HTERT RPE-1 (cell line): ENCODE data around the gene HS6ST3.

Experiments
- in situ Hi-C: fragments of 300-500 bp; cut with MboI; formaldehyde crosslinking; loops from 4 replicates; pipeline ENCODE4 v1.14.3; 2020; ENCODE audit warnings: low sequenced_read_pairs

HS6ST3 gene

DNA sequence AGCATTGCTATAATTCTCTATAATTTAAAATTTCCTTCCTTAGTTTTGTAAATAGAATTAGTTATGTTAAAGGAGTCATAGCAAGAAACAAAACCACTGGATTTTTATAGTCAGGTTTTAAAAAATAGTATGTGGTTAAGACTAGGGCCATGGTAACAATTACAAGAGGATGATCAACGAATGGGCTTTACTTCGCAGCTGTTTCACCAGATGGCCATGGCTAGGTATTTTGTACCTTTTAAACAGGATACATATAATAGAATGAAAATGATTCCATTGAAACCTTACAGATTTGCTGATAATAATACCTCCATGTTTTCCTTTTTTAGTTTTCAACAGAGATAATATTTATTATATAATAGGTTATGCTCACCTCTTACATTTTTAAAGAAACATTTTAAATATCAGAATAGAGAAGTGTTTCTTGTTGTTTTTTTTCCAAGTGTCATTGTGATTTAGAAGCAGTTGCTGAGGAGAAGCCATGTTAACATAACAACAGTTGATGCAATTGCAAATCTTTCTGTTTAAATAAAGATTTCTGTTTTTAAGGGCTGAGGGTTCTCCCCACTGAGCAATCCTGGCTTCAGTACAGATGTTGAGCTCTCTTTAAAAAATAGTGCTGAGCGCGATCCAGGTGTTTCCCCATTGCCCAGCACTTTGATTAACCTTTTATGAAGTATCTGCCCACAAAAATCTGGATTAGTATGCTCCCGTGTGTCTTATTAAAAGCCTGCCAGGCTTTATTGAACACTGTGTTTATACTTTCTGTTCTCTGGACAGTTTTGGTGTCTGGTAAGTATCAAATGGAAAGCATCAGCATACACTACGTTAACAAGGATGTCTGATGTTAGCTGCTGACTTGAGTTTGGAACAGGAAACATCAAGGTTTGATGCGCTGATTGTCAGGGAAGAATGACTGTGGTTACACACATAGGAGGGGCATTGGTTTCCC lies 205.3 kb downstream of the HS6ST3 start:
- in situ Hi-C loops: no loop called here

- in situ Hi-C loops: no loop called here
Observed at GRCh38 chr13:96297360-96297759, 207.5 kb downstream of the HS6ST3 start.

DNA sequence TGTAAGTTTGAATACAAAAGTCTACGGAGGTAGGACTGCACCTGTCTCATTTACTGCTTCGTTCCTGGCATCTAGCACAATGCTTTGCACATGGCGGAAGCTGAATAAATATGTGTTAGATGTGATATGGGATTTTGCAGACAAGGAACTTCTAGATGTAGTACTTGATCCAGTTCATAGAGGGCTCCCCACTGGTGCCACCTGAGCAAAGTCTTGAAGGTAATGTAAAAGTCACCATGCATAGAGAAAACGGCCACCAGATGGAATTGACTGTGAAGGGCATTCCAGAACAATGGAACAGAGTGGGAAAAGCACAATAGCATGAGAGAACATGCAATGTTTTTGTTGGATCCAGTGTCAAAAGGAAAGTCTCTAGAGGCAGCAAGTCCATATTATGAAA lies 209.3 kb downstream of the HS6ST3 start:
- in situ Hi-C loops: no loop called here

DNA sequence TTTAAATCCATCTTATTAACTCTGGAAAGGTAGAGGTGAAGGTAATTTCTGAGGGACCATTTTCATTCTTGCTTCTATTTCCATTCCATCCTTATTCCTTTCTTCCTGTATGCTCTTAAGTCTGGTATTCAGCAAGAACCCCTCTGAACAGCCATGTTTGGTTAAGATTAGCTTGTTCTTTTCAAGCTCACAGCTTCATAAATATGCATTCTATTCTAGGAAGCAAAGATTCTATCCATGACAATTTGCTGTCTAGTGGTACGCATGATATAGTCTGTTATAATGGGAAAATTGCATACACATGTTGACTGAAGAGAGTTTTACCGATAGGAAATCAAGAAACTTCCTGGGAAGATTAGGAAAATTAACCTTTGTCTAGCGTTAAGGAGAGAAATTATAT lies 218.7 kb downstream of the HS6ST3 start:
- in situ Hi-C loops: no loop called here

DNA sequence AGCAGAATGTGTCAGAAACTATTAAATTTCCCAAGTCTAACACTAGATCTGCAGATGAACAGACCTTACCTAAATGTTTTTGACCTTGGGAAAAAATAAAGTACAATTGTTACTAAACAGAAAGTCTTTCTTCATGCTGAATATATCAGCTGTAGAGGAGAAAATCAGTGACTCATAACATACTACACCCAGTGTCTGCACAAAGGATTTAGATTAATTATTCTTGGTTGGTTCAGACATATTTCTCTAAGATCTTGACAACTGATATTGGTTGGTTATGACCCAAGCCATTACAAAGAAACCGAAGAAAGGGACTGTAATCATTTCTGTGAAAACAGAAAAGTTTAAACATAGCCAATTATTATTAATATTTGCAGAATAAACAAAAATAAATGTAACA lies 225.1 kb downstream of the HS6ST3 start:
- in situ Hi-C loops: no loop called here

DNA sequence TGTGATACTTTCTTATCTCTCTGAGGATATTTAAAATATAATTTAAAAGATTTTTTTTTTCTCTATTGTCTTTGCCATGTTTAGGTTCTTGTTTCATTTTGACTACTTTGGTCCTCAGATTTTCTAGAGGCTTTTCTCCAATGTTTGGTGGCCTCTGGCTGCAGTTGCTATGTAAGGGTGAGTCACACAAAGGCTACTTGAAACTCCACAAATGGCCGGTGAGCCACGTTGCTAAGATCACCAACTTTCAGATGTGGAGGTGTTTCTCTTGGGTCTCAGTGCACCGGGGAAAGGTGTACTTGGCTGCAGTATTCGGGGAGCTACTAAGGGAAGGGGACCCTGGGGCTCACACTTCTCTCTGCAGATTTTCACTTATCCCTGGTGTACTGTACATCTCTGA lies 248.1 kb downstream of the HS6ST3 start:
- in situ Hi-C loops: no loop called here

DNA sequence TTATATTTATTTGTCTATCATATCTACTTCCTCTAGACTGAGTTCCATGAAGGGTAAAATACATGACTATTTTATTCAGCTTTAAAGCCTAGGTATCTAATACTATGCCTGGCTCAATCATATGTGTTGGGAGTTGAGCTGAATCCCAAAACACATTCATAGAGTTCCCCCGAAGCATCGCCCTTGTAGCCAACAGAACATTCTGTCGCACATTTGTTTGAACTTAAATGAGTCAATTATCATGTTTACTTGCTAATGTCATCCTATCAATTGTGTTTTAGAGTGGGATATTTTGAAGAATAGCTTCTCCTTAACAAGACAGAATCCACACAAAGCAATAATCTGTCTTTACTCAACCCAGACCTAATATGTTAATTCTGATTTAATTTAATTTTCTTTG lies 252.4 kb downstream of the HS6ST3 start:
- in situ Hi-C loops: no loop called here

GRCh38 chr13:96342852-96343465 lies 253.1 kb downstream of the HS6ST3 start:
- in situ Hi-C loops: no loop called here

DNA sequence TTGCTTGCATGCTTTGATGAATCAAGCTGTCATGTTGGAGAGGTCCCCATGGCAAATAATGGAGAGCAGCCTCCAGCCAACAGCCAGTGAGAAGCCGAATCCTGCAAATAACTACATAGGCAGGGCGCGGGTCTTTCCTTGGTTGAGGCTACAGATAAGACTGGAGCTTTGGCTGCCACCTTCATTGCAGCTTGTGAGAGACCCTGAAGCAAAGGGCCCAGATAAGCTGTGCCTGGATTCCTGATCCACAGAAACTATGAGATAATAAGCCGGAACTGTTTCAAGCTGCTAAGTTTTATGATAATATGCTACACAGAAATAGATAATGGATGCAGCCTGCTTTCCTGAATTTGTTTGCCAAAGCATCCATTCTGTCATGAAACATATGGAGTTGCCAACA lies 257.0 kb downstream of the HS6ST3 start:
- in situ Hi-C loops: no loop called here

DNA sequence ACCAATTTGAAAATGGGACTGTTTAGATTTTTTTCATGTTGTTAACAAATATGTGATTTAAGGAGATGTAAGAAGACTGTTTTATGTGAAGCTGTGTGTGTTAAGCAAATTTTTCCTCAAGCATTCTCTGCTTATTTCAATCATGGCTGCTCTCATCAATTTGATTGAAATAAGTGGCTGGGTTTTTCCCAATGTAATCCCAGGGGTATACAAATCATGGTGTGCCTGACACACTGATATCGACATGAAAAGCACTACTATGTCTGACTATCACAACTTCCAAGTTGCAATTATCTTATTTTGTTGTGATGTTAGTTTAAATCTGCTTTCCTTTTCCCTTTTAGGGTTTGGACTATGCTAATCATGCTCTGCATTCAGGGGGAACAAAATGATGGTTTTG lies 283.7 kb downstream of the HS6ST3 start:
- in situ Hi-C loops: no loop called here

DNA sequence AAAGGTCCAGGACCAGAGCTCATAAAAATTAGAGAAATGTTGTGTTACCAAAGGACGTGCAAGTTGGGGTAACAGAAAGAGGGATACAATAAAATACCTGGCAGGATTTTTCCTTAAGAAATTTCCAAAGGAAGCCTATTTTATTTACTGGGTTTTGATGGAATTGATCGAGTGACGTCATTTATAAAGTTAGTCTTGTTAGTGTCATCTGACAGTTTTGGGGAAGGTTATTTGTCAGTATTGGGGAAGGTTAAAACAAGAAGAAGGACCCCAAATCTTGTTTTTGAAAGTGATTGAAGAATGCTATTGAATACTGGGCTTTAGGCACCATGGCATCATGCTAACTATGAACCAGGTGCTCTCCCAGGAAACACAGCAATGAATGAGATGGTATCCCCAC lies 287.9 kb downstream of the HS6ST3 start:
- in situ Hi-C loops: no loop called here

DNA sequence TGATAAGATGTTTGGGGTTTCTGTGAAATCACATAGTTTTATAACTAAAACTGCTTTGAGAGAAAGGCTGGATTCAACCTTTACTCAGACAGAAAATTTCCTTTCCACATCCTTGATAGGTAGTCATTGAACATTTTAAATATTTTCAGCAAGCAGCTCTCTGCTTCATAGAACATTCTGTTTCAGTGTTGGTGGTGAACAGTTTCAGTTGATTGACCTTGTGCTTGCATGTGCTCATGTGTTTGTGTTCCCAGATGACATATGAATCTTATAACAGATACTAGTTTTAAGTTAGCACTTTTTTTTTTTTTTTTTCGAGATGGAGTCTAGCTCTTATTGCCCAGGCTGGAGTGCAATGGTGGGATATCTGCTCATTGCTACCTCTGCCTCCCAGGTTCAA lies 290.1 kb downstream of the HS6ST3 start:
- in situ Hi-C loops: no loop called here

- in situ Hi-C loops: no loop called here
Observed at GRCh38 chr13:96381681-96382080, 291.8 kb downstream of the HS6ST3 start.

DNA sequence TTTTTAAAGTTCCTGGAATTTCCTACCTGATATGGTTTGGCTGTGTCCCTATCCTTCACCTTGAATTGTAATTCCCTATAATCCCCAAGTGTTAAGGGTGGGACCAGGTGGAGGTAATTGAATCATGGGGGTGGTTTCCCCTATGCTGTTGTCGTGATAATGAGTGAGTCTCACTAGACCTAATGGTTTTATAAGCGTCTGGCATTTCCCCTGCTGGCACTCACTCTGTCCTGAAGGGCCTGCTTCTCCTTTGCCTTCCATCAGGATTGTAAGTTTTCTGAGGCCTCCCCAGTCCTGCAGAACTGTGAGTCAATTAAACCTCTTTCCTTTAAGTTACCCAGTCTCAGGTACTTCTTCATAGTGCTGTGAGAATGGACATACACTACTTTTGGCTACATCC lies 298.7 kb downstream of the HS6ST3 start:
- in situ Hi-C loops: no loop called here

GRCh38 chr13:96391606-96392005 lies 301.7 kb downstream of the HS6ST3 start:
- in situ Hi-C loops: no loop called here

GRCh38 chr13:96397807-96398206 lies 307.9 kb downstream of the HS6ST3 start:
- in situ Hi-C loops: no loop called here

- in situ Hi-C loops: no loop called here
Observed at GRCh38 chr13:96398486-96398885, 308.6 kb downstream of the HS6ST3 start.

DNA sequence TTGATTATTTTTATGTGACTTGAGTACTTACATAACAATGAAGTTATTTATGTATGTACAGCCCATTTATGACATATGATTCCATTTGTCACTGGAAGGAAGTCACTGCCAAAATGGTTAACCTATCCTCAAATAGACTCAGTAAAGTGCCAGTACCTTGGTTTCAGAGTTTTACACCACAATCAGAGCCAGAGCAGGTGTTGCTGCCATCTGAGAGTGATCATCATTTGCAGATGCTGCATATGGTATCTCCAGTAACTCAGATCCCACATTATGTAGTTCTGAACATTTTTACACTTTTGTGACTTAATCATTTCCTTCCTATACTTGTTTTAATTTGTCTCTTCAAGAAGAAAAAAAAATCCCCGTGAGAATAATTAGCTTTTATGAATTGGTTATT lies 313.3 kb downstream of the HS6ST3 start:
- in situ Hi-C loops: no loop called here

DNA sequence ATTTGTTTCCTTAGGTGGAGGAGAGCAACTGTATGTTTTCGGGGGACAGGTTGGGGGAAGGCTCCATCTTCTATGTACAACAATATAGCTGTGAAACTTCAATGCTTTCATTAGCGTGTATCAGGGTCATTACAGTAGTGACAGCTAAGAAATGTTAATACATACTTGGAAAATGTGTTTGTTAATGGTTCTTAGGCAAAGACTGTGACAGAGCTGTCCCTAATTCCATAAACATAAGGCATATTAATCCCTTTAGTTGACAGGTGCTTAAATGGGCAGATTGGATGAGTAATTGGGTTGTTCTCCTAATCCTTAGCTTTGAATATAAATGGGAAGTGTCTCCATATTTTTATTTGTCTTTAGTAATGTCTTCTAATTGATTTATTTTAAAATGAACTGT lies 313.7 kb downstream of the HS6ST3 start:
- in situ Hi-C loops: no loop called here

GRCh38 chr13:96415831-96416385 lies 326.0 kb downstream of the HS6ST3 start:
- in situ Hi-C loops: no loop called here

- in situ Hi-C loops: no loop called here
Observed at GRCh38 chr13:96417939-96418685, 328.2 kb downstream of the HS6ST3 start.
